ENCODE results near the gene LAS1L.
"Not testable (repeated sequence)": the region's sequence is repeated elsewhere in the genome, so short reads cannot be mapped to it uniquely, and the experiment has no call there.

LAS1L gene

GRCh38 chrX:65534450-65535292 lies at the start of gene LAS1L:
TSS of gene LAS1L (minus strand) at chrX:65534787. CDS start at chrX:65534715, 72 bp downstream.
- DNase-seq: peak; percentile 84

- no peak for DNase-seq
Measured at GRCh38 chrX:65582450-65583082, 48.0 kb upstream of the LAS1L start.

- peak; percentile 59 for DNase-seq
Measured at GRCh38 chrX:65581661-65582339, 47.2 kb upstream of the LAS1L start.

- DNase-seq: no peak
Measured at GRCh38 chrX:65578346-65578745, 43.8 kb upstream of the LAS1L start.

- no peak for DNase-seq
Measured at GRCh38 chrX:65576160-65576559, 41.6 kb upstream of the LAS1L start.

- DNase-seq: no peak
Measured at GRCh38 chrX:65575022-65575421, 40.4 kb upstream of the LAS1L start.

GRCh38 chrX:65574356-65574755 lies 39.8 kb upstream of the LAS1L start:
- DNase-seq: no peak

GRCh38 chrX:65572971-65573370 lies 38.4 kb upstream of the LAS1L start:
- DNase-seq: no peak

- DNase-seq: not testable (repeated sequence)
Measured at GRCh38 chrX:65562850-65563249, 28.3 kb upstream of the LAS1L start.

- no peak for DNase-seq
Measured at GRCh38 chrX:65551489-65552339, 17.1 kb upstream of the LAS1L start.

GRCh38 chrX:65551086-65551485 lies 16.5 kb upstream of the LAS1L start:
- no peak for DNase-seq

- no peak for DNase-seq
Measured at GRCh38 chrX:65545456-65545855, 10.9 kb upstream of the LAS1L start.

- no peak for DNase-seq
Measured at GRCh38 chrX:65537229-65537628, 2.6 kb upstream of the LAS1L start.

GRCh38 chrX:65536291-65536690 lies 1.7 kb upstream of the LAS1L start:
- DNase-seq: no peak

GRCh38 chrX:65532016-65532415 lies 2.6 kb downstream of the LAS1L start:
- no peak for DNase-seq

- peak; percentile 70 for DNase-seq
Measured at GRCh38 chrX:65528705-65529340, 5.8 kb downstream of the LAS1L start.

GRCh38 chrX:65528293-65528692 lies 6.3 kb downstream of the LAS1L start:
- DNase-seq: no peak

- no peak for DNase-seq
Measured at GRCh38 chrX:65524139-65524538, 10.4 kb downstream of the LAS1L start.

GRCh38 chrX:65522739-65523372 lies 11.7 kb downstream of the LAS1L start:
- no peak for DNase-seq

- DNase-seq: not testable (repeated sequence)
Measured at GRCh38 chrX:65519530-65519929, 15.1 kb downstream of the LAS1L start.

GRCh38 chrX:65518980-65519379 lies 15.6 kb downstream of the LAS1L start:
- DNase-seq: not testable (repeated sequence)

GRCh38 chrX:65517923-65518322 lies 16.7 kb downstream of the LAS1L start:
- DNase-seq: no peak
